ENCODE measurements around the gene KCMF1. TPM values are rescaled to one million over a fixed set of nuclear protein-coding genes. Genes with fewer than 3 reads are reported as not detected.

The KCMF1 gene
- total RNA-seq, 5 donors from 2014 or later (not counting 1 experiment from before 2014, with no cell fraction given): 56.7 to 62.5 (median 60.3) TPM

DNA sequence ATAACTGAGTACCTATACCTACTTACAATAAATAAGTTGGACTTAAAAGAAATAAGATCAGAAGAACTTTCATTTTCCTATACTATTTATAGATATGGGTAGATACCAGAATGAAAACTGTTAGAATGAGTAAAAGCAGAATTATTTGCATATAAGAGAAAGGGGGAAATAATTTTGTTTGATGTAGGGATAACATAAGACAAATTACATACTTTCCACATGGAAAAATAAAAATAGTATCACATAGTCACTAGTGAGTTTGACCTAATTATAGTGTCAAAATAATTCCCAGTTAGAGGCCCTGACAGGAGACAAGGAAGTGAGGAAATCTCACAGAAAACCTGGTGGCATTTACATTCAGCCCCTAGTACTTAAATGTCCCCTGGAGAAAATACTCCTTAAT is 28.6 kb downstream of the KCMF1 start:
- H3K27me3 Mint-ChIP-seq: no peaks in the 10 kb centered on the region
- Histone ChIP-seq H3K27ac (ENCODE audit: low read length) (no peak overlapping the region), H3K9me3 (no peaks in the 10 kb centered on the region), H3K4me3 (ENCODE audit: control insufficient read depth in 1 of 2, extremely low read depth in 1 of 2, low read length in 1 of 2) (no peak overlapping the region), H3K36me3 (ENCODE audit: control insufficient read depth in 2 of 2, extremely low read depth in 1 of 2, insufficient read depth in 1 of 2, low read length in 1 of 2) (no peaks in the 10 kb centered on the region), H3K4me1 (ENCODE audit: control insufficient read depth in 1 of 2, extremely low read depth in 1 of 2, insufficient read depth in 2 of 2, low read length in 2 of 2) (peaks cover 4 to 23% of the 10 kb centered on the region in 2 experiments), H3K27me3 (replicated peaks in 1 of 2; ENCODE audit: control insufficient read depth in 2 of 2, extremely low read depth in 1 of 2, insufficient read depth in 2 of 2, low read length in 1 of 2) (no peaks in the 10 kb centered on the region)
- no peaks in the 10 kb centered on the region for H3K9me3 Mint-ChIP-seq
- CTCF ChIA-PET: no interaction called here
- DNase-seq (no peak), ATAC-seq (replicated peaks in 1 of 4) (no peak)
- H3K27ac Mint-ChIP-seq: peak overlapping the region; percentile 33 to 68
- no peak overlapping the region for H3K4me3 Mint-ChIP-seq
- H3K4me1 Mint-ChIP-seq: peaks cover 62 to 73% (median 64%) of the 10 kb centered on the region in 3 donors
- H3K36me3 Mint-ChIP-seq: peaks cover 3% of the 10 kb centered on the region
- POLR2A ChIA-PET: no interaction called here

- Histone ChIP-seq H3K4me1 (ENCODE audit: control insufficient read depth in 1 of 2, extremely low read depth in 1 of 2, insufficient read depth in 2 of 2, low read length in 2 of 2) (peaks cover 2 to 25% of the 10 kb centered on the region in 2 experiments), H3K9me3 (no peaks in the 10 kb centered on the region), H3K27me3 (replicated peaks in 1 of 2; ENCODE audit: control insufficient read depth in 2 of 2, extremely low read depth in 1 of 2, insufficient read depth in 2 of 2, low read length in 1 of 2) (no peaks in the 10 kb centered on the region), H3K36me3 (ENCODE audit: control insufficient read depth in 2 of 2, extremely low read depth in 1 of 2, insufficient read depth in 1 of 2, low read length in 1 of 2) (no peaks in the 10 kb centered on the region), H3K27ac (ENCODE audit: low read length) (no peak overlapping the region), H3K4me3 (ENCODE audit: control insufficient read depth in 1 of 2, extremely low read depth in 1 of 2, low read length in 1 of 2) (no peak overlapping the region)
- Mint-ChIP-seq H3K36me3 (peaks cover 3% of the 10 kb centered on the region), H3K4me3 (peak overlapping the region in 1 of 3 donors; percentile 17), H3K27me3 (no peaks in the 10 kb centered on the region), H3K27ac (peak overlapping the region; percentile 36 to 61), H3K4me1 (peaks cover 54 to 67% (median 57%) of the 10 kb centered on the region in 3 donors), H3K9me3 (no peaks in the 10 kb centered on the region)
- peak in 1 of 4 experiments; percentile 45 for ATAC-seq (replicated peaks in 1 of 4)
- peak in 1 of 35 experiments; percentile 18 for DNase-seq
- POLR2A ChIA-PET: no interaction called here
- CTCF ChIA-PET: interaction anchor here (0.8 to 1.1 kb wide), 3 partner anchors 9 to 283 kb away, joined by 3 to 6 read pairs (median 3); no protein-coding TSS in a partner anchor
- no CpG with 5 or more reads among the region's 2 CpGs for WGBS (ENCODE audit: insufficient coverage)
These were observed 30.6 kb downstream of the KCMF1 start for GRCh38 chr2:85001595-85001994.

DNA sequence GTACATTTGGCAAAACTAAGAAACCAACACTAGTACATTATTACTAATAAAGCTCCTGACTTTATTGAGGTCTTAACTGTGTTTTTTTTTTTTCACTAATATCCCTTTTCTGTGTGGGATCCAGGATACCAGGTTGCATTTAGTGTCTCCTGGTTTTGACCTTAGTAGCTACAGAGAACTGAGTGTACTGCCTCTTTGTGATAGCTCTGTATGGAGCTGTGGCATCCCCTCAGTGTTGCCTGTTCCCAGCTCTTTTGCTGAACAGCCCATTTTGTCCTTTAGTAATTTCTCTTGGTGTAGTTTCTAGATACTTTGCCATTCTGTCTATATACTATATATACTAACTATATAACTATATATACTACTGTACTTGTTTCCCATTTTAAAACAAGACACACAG is 31.6 kb downstream of the KCMF1 start:
- Histone ChIP-seq H3K27me3 (replicated peaks in 1 of 2; ENCODE audit: control insufficient read depth in 2 of 2, extremely low read depth in 1 of 2, insufficient read depth in 2 of 2, low read length in 1 of 2) (no peaks in the 10 kb centered on the region), H3K4me1 (ENCODE audit: control insufficient read depth in 1 of 2, extremely low read depth in 1 of 2, insufficient read depth in 2 of 2, low read length in 2 of 2) (peaks cover 2 to 25% of the 10 kb centered on the region in 2 experiments), H3K9me3 (no peaks in the 10 kb centered on the region), H3K27ac (ENCODE audit: low read length) (no peak overlapping the region), H3K4me3 (ENCODE audit: control insufficient read depth in 1 of 2, extremely low read depth in 1 of 2, low read length in 1 of 2) (no peak overlapping the region), H3K36me3 (ENCODE audit: control insufficient read depth in 2 of 2, extremely low read depth in 1 of 2, insufficient read depth in 1 of 2, low read length in 1 of 2) (peaks cover 0 to 4% of the 10 kb centered on the region in 2 donors)
- ATAC-seq (replicated peaks in 1 of 4): no peak
- Mint-ChIP-seq H3K36me3 (peaks cover 10% of the 10 kb centered on the region), H3K4me3 (no peak overlapping the region), H3K4me1 (peaks cover 53 to 68% (median 62%) of the 10 kb centered on the region in 3 donors), H3K9me3 (no peaks in the 10 kb centered on the region), H3K27me3 (no peaks in the 10 kb centered on the region), H3K27ac (no peak overlapping the region)
- POLR2A ChIA-PET: interaction anchor here (0.6 kb wide), 3 partner anchors 13 to 125 kb away, joined by 3 to 4 read pairs (median 3); no protein-coding TSS in a partner anchor
- DNase-seq: no peak
- CTCF ChIA-PET: interaction anchor here (0.6 to 1.8 kb wide), 9 partner anchors 13 to 187 kb away, joined by 3 to 7 read pairs (median 4); no protein-coding TSS in a partner anchor

DNA sequence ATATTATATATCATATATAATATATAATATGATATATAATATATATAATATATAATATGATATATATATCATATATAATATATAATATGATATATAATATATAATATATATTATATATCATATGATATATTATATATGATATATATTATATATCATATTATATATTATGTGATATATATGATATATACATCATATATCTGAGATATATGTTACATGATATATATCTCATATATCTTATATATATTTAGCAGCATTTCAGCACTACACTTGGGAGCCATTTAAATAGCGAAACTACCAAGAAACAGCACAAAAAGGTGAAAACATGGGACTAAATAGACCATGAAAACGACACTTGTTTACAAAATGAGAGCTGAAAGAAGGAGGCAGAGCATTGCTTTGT is 37.3 kb downstream of the KCMF1 start:
- no peak for ATAC-seq (replicated peaks in 1 of 4)
- POLR2A ChIA-PET: no interaction called here
- H3K4me1 Mint-ChIP-seq: peaks cover 66 to 72% (median 72%) of the 10 kb centered on the region in 3 donors

GRCh38 chr2:85009019-85009618 is 38.2 kb downstream of the KCMF1 start:
- CTCF ChIA-PET: interaction anchor here in 1 of 2 donors (0.7 kb wide), 1 partner anchor 160 kb away, joined by 4 read pairs; no protein-coding TSS in a partner anchor
- Mint-ChIP-seq H3K27ac (peak overlapping the region; percentile 50 to 78), H3K4me3 (no peak overlapping the region), H3K9me3 (no peaks in the 10 kb centered on the region), H3K27me3 (no peaks in the 10 kb centered on the region), H3K4me1 (peaks cover 74 to 75% (median 75%) of the 10 kb centered on the region in 3 donors), H3K36me3 (peaks cover 20% of the 10 kb centered on the region)
- POLR2A ChIA-PET: no interaction called here
- ATAC-seq (replicated peaks in 1 of 4) (no peak), DNase-seq (peak in 1 of 35 experiments; percentile 11)
- Histone ChIP-seq H3K27ac (ENCODE audit: low read length) (no peak overlapping the region), H3K9me3 (no peaks in the 10 kb centered on the region), H3K36me3 (ENCODE audit: control insufficient read depth in 2 of 2, extremely low read depth in 1 of 2, insufficient read depth in 1 of 2, low read length in 1 of 2) (peaks cover 3 to 8% of the 10 kb centered on the region in 2 donors), H3K4me1 (ENCODE audit: control insufficient read depth in 1 of 2, extremely low read depth in 1 of 2, insufficient read depth in 2 of 2, low read length in 2 of 2) (peaks cover 19 to 23% of the 10 kb centered on the region in 2 experiments), H3K27me3 (replicated peaks in 1 of 2; ENCODE audit: control insufficient read depth in 2 of 2, extremely low read depth in 1 of 2, insufficient read depth in 2 of 2, low read length in 1 of 2) (no peaks in the 10 kb centered on the region), H3K4me3 (ENCODE audit: control insufficient read depth in 1 of 2, extremely low read depth in 1 of 2, low read length in 1 of 2) (no peak overlapping the region)
- WGBS (ENCODE audit: insufficient coverage): no CpG with 5 or more reads among the region's 3 CpGs

More for the DNA sequence above, 37.3 kb downstream of the KCMF1 start:
- Mint-ChIP-seq H3K4me3 (no peak overlapping the region), H3K27me3 (no peaks in the 10 kb centered on the region), H3K36me3 (peaks cover 23% of the 10 kb centered on the region), H3K27ac (no peak overlapping the region), H3K9me3 (no peaks in the 10 kb centered on the region)
- WGBS (ENCODE audit: insufficient coverage): 90% methylated on average over 1 of the region's 2 CpGs
- Histone ChIP-seq H3K36me3 (ENCODE audit: control insufficient read depth in 2 of 2, extremely low read depth in 1 of 2, insufficient read depth in 1 of 2, low read length in 1 of 2) (peaks cover 3 to 8% of the 10 kb centered on the region in 2 donors), H3K4me3 (ENCODE audit: control insufficient read depth in 1 of 2, extremely low read depth in 1 of 2, low read length in 1 of 2) (no peak overlapping the region), H3K4me1 (ENCODE audit: control insufficient read depth in 1 of 2, extremely low read depth in 1 of 2, insufficient read depth in 2 of 2, low read length in 2 of 2) (peaks cover 19 to 23% of the 10 kb centered on the region in 2 experiments), H3K9me3 (no peaks in the 10 kb centered on the region), H3K27ac (ENCODE audit: low read length) (no peak overlapping the region), H3K27me3 (replicated peaks in 1 of 2; ENCODE audit: control insufficient read depth in 2 of 2, extremely low read depth in 1 of 2, insufficient read depth in 2 of 2, low read length in 1 of 2) (no peaks in the 10 kb centered on the region)
- no peak for DNase-seq
- CTCF ChIA-PET: no interaction called here

DNA sequence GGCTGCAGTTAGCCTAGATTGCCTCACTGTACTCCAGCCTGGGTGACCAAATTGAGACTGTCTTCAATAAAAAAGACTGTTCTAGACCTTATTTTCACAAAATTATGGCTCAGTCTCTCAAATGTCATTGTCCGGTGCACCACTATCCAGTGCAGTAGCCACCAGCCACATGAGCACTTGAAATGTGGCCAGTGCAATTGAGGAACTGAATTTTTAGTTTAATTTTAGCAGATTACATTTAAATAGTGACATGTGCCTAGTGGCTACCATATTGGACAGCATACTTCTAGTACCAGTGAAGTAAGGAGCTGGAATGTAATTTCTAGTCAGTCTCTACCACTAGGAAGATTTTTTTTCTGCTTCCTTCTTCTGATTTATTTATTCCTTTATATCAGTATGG is 39.4 kb downstream of the KCMF1 start:
- no peak for DNase-seq
- Histone ChIP-seq H3K9me3 (no peaks in the 10 kb centered on the region), H3K4me1 (ENCODE audit: control insufficient read depth in 1 of 2, extremely low read depth in 1 of 2, insufficient read depth in 2 of 2, low read length in 2 of 2) (peaks cover 19 to 24% of the 10 kb centered on the region in 2 experiments), H3K36me3 (ENCODE audit: control insufficient read depth in 2 of 2, extremely low read depth in 1 of 2, insufficient read depth in 1 of 2, low read length in 1 of 2) (peaks cover 3 to 8% of the 10 kb centered on the region in 2 donors), H3K4me3 (ENCODE audit: control insufficient read depth in 1 of 2, extremely low read depth in 1 of 2, low read length in 1 of 2) (no peak overlapping the region), H3K27ac (ENCODE audit: low read length) (no peak overlapping the region), H3K27me3 (replicated peaks in 1 of 2; ENCODE audit: control insufficient read depth in 2 of 2, extremely low read depth in 1 of 2, insufficient read depth in 2 of 2, low read length in 1 of 2) (no peaks in the 10 kb centered on the region)
- CTCF ChIA-PET: interaction anchor here in 1 of 2 donors (0.6 kb wide), 2 partner anchors 16 to 37 kb away, joined by 4 read pairs; no protein-coding TSS in a partner anchor
- WGBS (ENCODE audit: insufficient coverage): no CpG with 5 or more reads among the region's 1 CpG
- Mint-ChIP-seq H3K36me3 (peaks cover 20% of the 10 kb centered on the region), H3K27me3 (no peaks in the 10 kb centered on the region), H3K27ac (no peak overlapping the region), H3K4me3 (no peak overlapping the region), H3K4me1 (peaks cover 84 to 88% (median 84%) of the 10 kb centered on the region in 3 donors), H3K9me3 (no peaks in the 10 kb centered on the region)
- no peak for ATAC-seq (replicated peaks in 1 of 4)
- POLR2A ChIA-PET: interaction anchor here (0.6 to 0.7 kb wide), 2 partner anchors 17 to 519 kb away, joined by 3 to 4 read pairs; no protein-coding TSS in a partner anchor

Measured in T-cell (primary cell).